Natural killer cell (primary cell): ENCODE measurements around the gene CCND2. TPM values are rescaled to one million over a fixed set of nuclear protein-coding genes. Genes with fewer than 3 reads are reported as not detected.

Source experiments
- ATAC-seq, 3 donors: fragments of 150-1000 bp in 2 of 3; fragments of 200-7000 bp in 1 of 3; cut with Tn5 transposase; 1 replicate in 1 of 3; 2 replicates in 2 of 3; pipeline ENCODE4 v1.10.0; 2021; ENCODE audit warnings: mild to moderate bottlenecking in 2 of 3, moderate library complexity in 2 of 3
- DNase-seq, 2 donors: peaks; one replicate each; pipeline versions ENCODE4 v3.0.0 to v3.0.0-alpha.2; 2013 to 2021; ENCODE audit warnings: mixed read lengths in 1 of 2
- H3K27ac ChIP-seq: one replicate; pipeline ENCODE4 v1.5.1; 2013; ENCODE audit warnings: mild to moderate bottlenecking, low read length
- H3K27me3 ChIP-seq: one replicate; pipeline ENCODE4 v1.6.1; 2013; ENCODE audit warnings: low read length; ENCODE audit not compliant: control insufficient read depth, insufficient read depth
- H3K36me3 ChIP-seq: one replicate; pipeline ENCODE4 v1.6.1; 2013; ENCODE audit warnings: low read length; ENCODE audit not compliant: control insufficient read depth, insufficient read depth
- H3K4me1 ChIP-seq: one replicate; pipeline ENCODE4 v1.6.1; 2013; ENCODE audit warnings: low read length; ENCODE audit not compliant: control insufficient read depth, insufficient read depth
- H3K4me3 ChIP-seq: one replicate; pipeline ENCODE4 v1.5.1; 2013; ENCODE audit warnings: low read length
- H3K9me3 ChIP-seq: one replicate; pipeline ENCODE4 v1.6.1; 2013; ENCODE audit warnings: low read length; ENCODE audit not compliant: control insufficient read depth, insufficient read depth
- H3K27ac Mint-ChIP-seq, 2 donors: one replicate each; pipeline ENCODE4 v1.8.0; 2022; ENCODE audit warnings: mild to moderate bottlenecking in 2 of 2, mixed read lengths in 2 of 2, moderate library complexity in 1 of 2
- H3K27me3 Mint-ChIP-seq, 2 donors: one replicate each; pipeline ENCODE4 v1.8.0; 2022; ENCODE audit warnings: low read depth in 2 of 2, mixed read lengths in 2 of 2
- H3K36me3 Mint-ChIP-seq: one replicate; pipeline ENCODE4 v1.8.0; 2022; ENCODE audit warnings: mixed read lengths
- H3K4me1 Mint-ChIP-seq, 2 donors: one replicate each; pipeline ENCODE4 v1.8.0; 2022; ENCODE audit warnings: mixed read lengths in 2 of 2
- H3K4me3 Mint-ChIP-seq: one replicate; pipeline ENCODE4 v1.8.0; 2022; ENCODE audit warnings: mild to moderate bottlenecking, moderate library complexity, mixed read lengths
- H3K9me3 Mint-ChIP-seq, 2 donors: one replicate each; pipeline ENCODE4 v1.8.0; 2022; ENCODE audit warnings: mixed read lengths in 2 of 2
- CTCF ChIP-seq: fragments of 200-600 bp; IDR thresholded peaks from one replicate; pipeline ENCODE4 v1.8.0; 2022; ENCODE audit warnings: antibody characterized with exemption
- WGBS: methylation state at CpG from one replicate; pipeline ENCODE4 v1.1.7; 2013; ENCODE audit warnings: missing lambda C conversion rate; ENCODE audit not compliant: insufficient coverage; 5-methylcytosine and 5-hydroxymethylcytosine counted together
- intact Hi-C: fragments of 100-400 bp; cut with micrococcal nuclease; formaldehyde crosslinking; loops from one replicate; pipeline ENCODE4 v1.14.2; 2022
- total RNA-seq, 4 donors: library from RNA; stranded (reverse); fragments of 120-200 nt in 1 of 4; gene quantifications; one replicate each; pipeline versions ENCODE4 v1.2.3 to v1.2.4, GENCODE V29; 2013 to 2022

The CCND2 gene
- total RNA-seq, 3 donors from 2014 or later (not counting 1 experiment from before 2014, with no cell fraction given) = 164 to 247 (median 228) TPM

GRCh38 chr12:4284306-4284705, 10.7 kb downstream of the CCND2 start:
- Mint-ChIP-seq H3K27ac (peak overlapping the region; percentile 70 to 75), H3K27me3 (no peaks in the 10 kb centered on the region), H3K9me3 (no peaks in the 10 kb centered on the region), H3K4me3 (no peak overlapping the region), H3K4me1 (peaks cover 72 to 74% of the 10 kb centered on the region in 2 donors), H3K36me3 (peaks cover 11% of the 10 kb centered on the region)
- ATAC-seq (no peak), DNase-seq (no peak)
- no peak for TF ChIP-seq CTCF
- Histone ChIP-seq H3K27me3 (no peaks in the 10 kb centered on the region), H3K4me1 (peaks cover 49% of the 10 kb centered on the region), H3K9me3 (no peaks in the 10 kb centered on the region), H3K27ac (no peak overlapping the region), H3K36me3 (peaks cover 93% of the 10 kb centered on the region), H3K4me3 (no peak overlapping the region)
- intact Hi-C loops = no loop called here
- WGBS = 96% methylated on average over 4 of the region's 4 CpGs

- peaks cover 64 to 77% of the 10 kb centered on the region in 2 donors for H3K4me1 Mint-ChIP-seq
- no peak for TF ChIP-seq CTCF
- no peaks in the 10 kb centered on the region for H3K9me3 Mint-ChIP-seq
- Histone ChIP-seq H3K27me3 (no peaks in the 10 kb centered on the region), H3K27ac (no peak overlapping the region), H3K4me1 (peaks cover 54% of the 10 kb centered on the region), H3K36me3 (peaks cover 93% of the 10 kb centered on the region), H3K4me3 (no peak overlapping the region), H3K9me3 (no peaks in the 10 kb centered on the region)
- H3K36me3 Mint-ChIP-seq = peaks cover 11% of the 10 kb centered on the region
- DNase-seq (no peak), ATAC-seq (no peak)
- H3K4me3 Mint-ChIP-seq = no peak overlapping the region
- peak overlapping the region; percentile 53 to 58 for H3K27ac Mint-ChIP-seq
- 92% methylated on average over 7 of the region's 8 CpGs for WGBS
- intact Hi-C loops = no loop called here
- no peaks in the 10 kb centered on the region for H3K27me3 Mint-ChIP-seq
Observed at GRCh38 chr12:4285070-4285469, 11.5 kb downstream of the CCND2 start.

- TF ChIP-seq CTCF = no peak
- Histone ChIP-seq H3K9me3 (no peaks in the 10 kb centered on the region), H3K4me1 (peaks cover 48% of the 10 kb centered on the region), H3K4me3 (no peak overlapping the region), H3K27ac (no peak overlapping the region), H3K27me3 (no peaks in the 10 kb centered on the region), H3K36me3 (peaks cover 93% of the 10 kb centered on the region)
- H3K27me3 Mint-ChIP-seq = no peaks in the 10 kb centered on the region
- 68% methylated on average over 12 of the region's 12 CpGs for WGBS
- no peak for ATAC-seq
- no peak overlapping the region for H3K4me3 Mint-ChIP-seq
- H3K4me1 Mint-ChIP-seq = peaks cover 63 to 80% of the 10 kb centered on the region in 2 donors
- intact Hi-C loops = no loop called here
- no peaks in the 10 kb centered on the region for H3K9me3 Mint-ChIP-seq
- peaks cover 17% of the 10 kb centered on the region for H3K36me3 Mint-ChIP-seq
- peak overlapping the region; percentile 58 to 86 for H3K27ac Mint-ChIP-seq
- DNase-seq = no peak
Observed at GRCh38 chr12:4286228-4286627, 12.7 kb downstream of the CCND2 start.

- peaks cover 23% of the 10 kb centered on the region for H3K36me3 Mint-ChIP-seq
- Histone ChIP-seq H3K4me1 (peaks cover 45% of the 10 kb centered on the region), H3K36me3 (peaks cover 91% of the 10 kb centered on the region), H3K27ac (no peak overlapping the region), H3K9me3 (no peaks in the 10 kb centered on the region), H3K27me3 (no peaks in the 10 kb centered on the region), H3K4me3 (no peak overlapping the region)
- no peak for TF ChIP-seq CTCF
- no peaks in the 10 kb centered on the region for H3K27me3 Mint-ChIP-seq
- H3K9me3 Mint-ChIP-seq = no peaks in the 10 kb centered on the region
- WGBS = 92% methylated on average over 14 of the region's 14 CpGs
- peak overlapping the region; percentile 58 to 86 for H3K27ac Mint-ChIP-seq
- intact Hi-C loops = no loop called here
- no peak for DNase-seq
- peaks cover 69 to 86% of the 10 kb centered on the region in 2 donors for H3K4me1 Mint-ChIP-seq
- H3K4me3 Mint-ChIP-seq = no peak overlapping the region
- ATAC-seq = no peak
Observed at GRCh38 chr12:4286771-4287317, 13.3 kb downstream of the CCND2 start.
